ENCODE measurements around the gene SUSD3. TPM values are rescaled to one million over a fixed set of nuclear protein-coding genes. Genes with fewer than 3 reads are reported as not detected.
A peak's percentile ranks its signal among the peaks of the same experiment; 100 is the strongest.
"Not testable (repeated sequence)": the region's sequence is repeated elsewhere in the genome, so short reads cannot be mapped to it uniquely, and the experiment has no call there.

Gene SUSD3
- 1.3 TPM in 2 replicates for total RNA-seq (2012; rRNA removed)

DNA sequence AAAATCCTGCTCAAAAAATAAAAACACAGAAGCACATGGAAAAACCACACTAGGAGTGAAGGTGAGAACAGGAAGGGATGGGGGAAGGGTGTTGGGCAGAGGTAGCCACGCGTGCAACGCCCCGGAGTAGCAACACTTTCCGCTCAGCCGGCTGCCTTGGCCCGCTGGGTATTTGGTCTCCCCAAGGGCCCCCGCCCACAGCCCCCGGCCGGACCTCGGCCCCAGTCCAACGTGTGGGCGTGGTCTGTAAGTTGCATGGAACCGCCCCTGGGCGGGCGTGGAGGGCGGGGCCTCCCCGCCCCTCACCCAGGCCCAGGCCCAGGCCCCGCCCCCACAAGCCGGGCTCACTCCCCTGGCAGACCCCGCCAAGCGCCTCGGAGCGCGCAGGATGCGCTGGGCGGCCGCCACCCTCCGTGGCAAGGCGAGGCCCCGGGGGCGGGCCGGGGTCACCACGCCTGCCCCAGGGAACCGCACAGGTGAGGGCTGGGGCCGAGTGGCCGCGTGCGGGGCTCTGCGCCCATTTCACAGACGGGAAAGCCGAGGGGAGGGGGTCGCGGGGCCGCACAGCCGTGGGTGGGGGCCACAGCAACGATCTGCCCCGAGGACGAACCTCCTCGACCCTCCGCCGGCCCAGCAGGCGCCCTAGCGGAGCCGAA is at the start of gene SUSD3:
Gene SUSD3, plus strand, starts transcription at position 347 of the 656 bp plus-strand sequence. Its CDS starts 42 bp downstream, at position 389.
- Histone ChIP-seq H3K9me3 (replicated peaks; ENCODE audit: low read length) (no peaks in the 10 kb centered on the region), H3K4me1 (ENCODE audit: control insufficient read depth, insufficient read depth, low read length) (peaks cover 8% of the 10 kb centered on the region), H3K27me3 (ENCODE audit: control insufficient read depth, insufficient read depth, low read length) (peaks cover 7% of the 10 kb centered on the region), H3K9ac (ENCODE audit: low read depth, low read length) (no peak within 1 kb of the TSS), H3K4me3 (ENCODE audit: low read length) (no peak within 1 kb of the TSS), H3K4me2 (ENCODE audit: low read length) (peak within 1 kb of the TSS; percentile 64), H3K36me3 (ENCODE audit: insufficient read depth, low read length) (no peaks in the 10 kb centered on the region)

DNA sequence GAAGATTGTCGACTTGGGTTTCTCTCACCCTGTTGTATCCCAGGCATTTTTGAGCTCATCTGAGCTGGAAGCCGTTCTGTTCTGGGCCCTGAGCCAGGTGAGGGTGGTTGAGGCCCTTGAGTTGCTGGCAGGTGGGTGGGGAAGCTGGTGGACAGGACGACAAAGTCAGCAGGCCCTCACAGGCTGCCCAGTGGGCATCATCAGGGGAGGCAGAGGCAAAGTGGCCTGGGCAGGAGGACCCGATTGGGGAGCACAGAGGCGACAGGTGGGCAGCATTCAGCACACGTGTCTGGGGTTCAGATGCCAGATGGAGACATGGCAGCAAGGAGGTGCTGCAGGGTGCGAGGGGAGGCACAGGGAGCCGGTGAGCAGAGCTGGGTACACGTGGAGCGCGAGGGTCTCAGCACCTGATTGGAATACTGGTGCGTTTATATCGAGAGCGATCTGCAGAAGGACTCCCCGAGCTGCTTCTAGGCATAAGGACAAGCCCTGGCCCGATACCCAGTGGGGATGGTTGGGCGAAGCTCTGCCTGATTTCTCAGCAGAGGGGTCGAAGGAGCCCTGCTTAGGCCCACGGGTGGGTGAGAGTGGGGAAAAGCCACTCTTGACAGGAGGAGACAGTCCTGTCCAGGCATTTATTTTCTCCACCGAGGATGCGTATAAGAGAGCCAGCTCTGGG is 49.0 kb upstream of the SUSD3 start:
- H3K27me3 ChIP-seq (ENCODE audit: control insufficient read depth, insufficient read depth, low read length) = peaks cover under 1% of the 10 kb centered on the region
- H3K9ac ChIP-seq (ENCODE audit: low read depth, low read length) = no peak overlapping the region
- H3K4me3 ChIP-seq (ENCODE audit: low read length) = no peak overlapping the region
- H3K36me3 ChIP-seq (ENCODE audit: insufficient read depth, low read length) = no peaks in the 10 kb centered on the region
- no peaks in the 10 kb centered on the region for H3K9me3 ChIP-seq (replicated peaks; ENCODE audit: low read length)
- H3K4me2 ChIP-seq (ENCODE audit: low read length) = no peak overlapping the region
- H3K4me1 ChIP-seq (ENCODE audit: control insufficient read depth, insufficient read depth, low read length) = no peaks in the 10 kb centered on the region

DNA sequence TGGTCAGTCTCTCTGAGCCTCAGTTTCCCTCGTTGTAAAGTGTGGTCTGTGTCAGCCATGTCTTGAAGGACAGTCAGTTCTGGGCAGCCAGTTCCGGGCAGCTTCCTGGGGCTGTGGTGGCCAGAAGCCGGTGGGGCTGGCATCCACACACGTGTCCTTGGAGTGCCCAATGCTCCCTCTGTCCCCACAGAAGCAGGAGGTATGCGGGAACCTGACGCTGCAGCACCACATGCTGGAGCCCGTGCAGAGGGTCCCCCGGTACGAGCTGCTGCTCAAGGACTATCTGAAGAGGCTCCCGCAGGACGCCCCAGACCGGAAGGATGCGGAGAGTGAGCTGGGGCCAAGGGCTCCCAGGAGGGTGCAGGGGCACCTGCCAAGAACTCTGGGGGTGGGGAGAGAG is 48.4 kb upstream of the SUSD3 start:
- no peaks in the 10 kb centered on the region for H3K27me3 ChIP-seq (ENCODE audit: control insufficient read depth, insufficient read depth, low read length)
- H3K4me3 ChIP-seq (ENCODE audit: low read length) = no peak overlapping the region
- H3K36me3 ChIP-seq (ENCODE audit: insufficient read depth, low read length) = no peaks in the 10 kb centered on the region
- no peak overlapping the region for H3K4me2 ChIP-seq (ENCODE audit: low read length)
- H3K4me1 ChIP-seq (ENCODE audit: control insufficient read depth, insufficient read depth, low read length) = no peaks in the 10 kb centered on the region
- H3K9me3 ChIP-seq (replicated peaks; ENCODE audit: low read length) = no peaks in the 10 kb centered on the region
- no peak overlapping the region for H3K9ac ChIP-seq (ENCODE audit: low read depth, low read length)

- Histone ChIP-seq H3K4me1 (ENCODE audit: control insufficient read depth, insufficient read depth, low read length) (no peaks in the 10 kb centered on the region), H3K9me3 (replicated peaks; ENCODE audit: low read length) (no peaks in the 10 kb centered on the region), H3K36me3 (ENCODE audit: insufficient read depth, low read length) (no peaks in the 10 kb centered on the region), H3K4me3 (ENCODE audit: low read length) (no peak overlapping the region), H3K9ac (ENCODE audit: low read depth, low read length) (no peak overlapping the region), H3K27me3 (ENCODE audit: control insufficient read depth, insufficient read depth, low read length) (no peaks in the 10 kb centered on the region), H3K4me2 (ENCODE audit: low read length) (no peak overlapping the region)
Observed at GRCh38 chr9:93010704-93011103, 47.8 kb upstream of the SUSD3 start.

- Histone ChIP-seq H3K4me1 (ENCODE audit: control insufficient read depth, insufficient read depth, low read length) (no peaks in the 10 kb centered on the region), H3K27me3 (ENCODE audit: control insufficient read depth, insufficient read depth, low read length) (no peaks in the 10 kb centered on the region), H3K4me2 (ENCODE audit: low read length) (no peak overlapping the region), H3K36me3 (ENCODE audit: insufficient read depth, low read length) (no peaks in the 10 kb centered on the region), H3K4me3 (ENCODE audit: low read length) (no peak overlapping the region), H3K9ac (ENCODE audit: low read depth, low read length) (no peak overlapping the region), H3K9me3 (replicated peaks; ENCODE audit: low read length) (no peaks in the 10 kb centered on the region)
Observed at GRCh38 chr9:93011114-93011513, 47.4 kb upstream of the SUSD3 start.

DNA sequence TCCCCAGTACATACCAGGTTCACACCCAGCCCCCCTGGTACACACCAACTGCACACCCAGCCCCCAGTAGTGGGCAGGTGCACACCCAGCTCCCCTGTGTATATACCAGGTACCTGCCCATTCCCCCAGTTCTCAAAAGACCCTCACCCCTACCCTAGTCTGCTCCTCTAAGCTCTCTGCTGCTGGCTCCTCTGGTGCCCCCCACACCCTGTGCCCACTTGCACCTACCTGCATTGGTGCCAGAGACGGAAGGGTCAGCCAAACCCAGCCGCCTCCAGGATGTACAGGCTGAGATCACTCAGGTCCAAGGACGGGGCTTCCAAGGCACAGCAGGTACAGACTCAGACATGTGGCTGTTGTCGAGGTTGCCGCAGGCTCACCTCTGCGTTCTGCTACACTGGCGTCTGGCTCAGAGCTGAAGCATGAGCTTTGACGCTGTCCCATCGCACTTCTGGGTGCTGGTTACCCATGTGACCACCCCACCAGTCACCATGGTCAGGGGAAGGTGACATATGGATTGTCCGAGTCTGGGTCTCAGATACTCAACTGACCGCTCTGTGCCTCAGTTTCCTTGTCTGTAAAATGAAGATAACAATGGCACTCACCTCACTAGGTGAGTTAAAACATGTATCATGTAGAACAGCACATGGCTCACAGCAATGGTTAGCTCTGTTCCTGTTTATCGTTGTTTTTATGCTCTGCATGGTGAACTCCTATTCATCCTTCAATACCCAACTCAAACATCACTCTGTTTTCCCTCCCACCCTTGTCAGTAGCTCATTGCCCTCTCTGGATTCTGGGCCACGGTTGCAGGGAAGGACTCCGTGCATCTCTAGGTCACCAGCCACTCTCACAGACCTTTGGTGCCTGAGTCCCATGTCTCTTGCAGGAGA is 45.3 kb upstream of the SUSD3 start:
- no peaks in the 10 kb centered on the region for H3K4me1 ChIP-seq (ENCODE audit: control insufficient read depth, insufficient read depth, low read length)
- no peak overlapping the region for H3K4me3 ChIP-seq (ENCODE audit: low read length)
- no peaks in the 10 kb centered on the region for H3K9me3 ChIP-seq (replicated peaks; ENCODE audit: low read length)
- H3K36me3 ChIP-seq (ENCODE audit: insufficient read depth, low read length) = no peaks in the 10 kb centered on the region
- H3K27me3 ChIP-seq (ENCODE audit: control insufficient read depth, insufficient read depth, low read length) = peaks cover 4% of the 10 kb centered on the region
- no peak overlapping the region for H3K4me2 ChIP-seq (ENCODE audit: low read length)
- H3K9ac ChIP-seq (ENCODE audit: low read depth, low read length) = no peak overlapping the region

- H3K9me3 ChIP-seq (replicated peaks; ENCODE audit: low read length) = no peaks in the 10 kb centered on the region
- no peak overlapping the region for H3K4me3 ChIP-seq (ENCODE audit: low read length)
- H3K4me1 ChIP-seq (ENCODE audit: control insufficient read depth, insufficient read depth, low read length) = no peaks in the 10 kb centered on the region
- no peak overlapping the region for H3K4me2 ChIP-seq (ENCODE audit: low read length)
- H3K27me3 ChIP-seq (ENCODE audit: control insufficient read depth, insufficient read depth, low read length) = peaks cover 4% of the 10 kb centered on the region
- no peak overlapping the region for H3K9ac ChIP-seq (ENCODE audit: low read depth, low read length)
- no peaks in the 10 kb centered on the region for H3K36me3 ChIP-seq (ENCODE audit: insufficient read depth, low read length)
Observed at GRCh38 chr9:93013856-93014582, 44.5 kb upstream of the SUSD3 start.

DNA sequence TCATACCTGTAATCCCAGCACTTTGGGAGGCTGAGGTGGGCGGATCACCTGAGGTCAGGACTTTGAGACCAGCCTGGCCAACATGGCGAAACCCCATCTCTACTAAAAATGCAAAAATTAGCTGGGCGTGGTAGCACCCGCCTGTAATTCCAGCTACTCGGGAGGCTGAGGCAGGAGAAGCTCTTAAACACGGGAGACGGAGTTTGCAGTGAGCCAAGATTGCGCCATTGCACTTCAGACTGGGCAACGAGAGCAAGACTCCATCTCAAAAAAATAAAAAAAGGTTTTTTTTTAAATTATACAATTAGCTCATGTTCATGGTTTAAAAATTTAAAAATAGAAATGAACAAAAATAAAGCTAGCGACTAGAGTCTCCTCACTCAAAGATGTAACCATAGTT is 43.3 kb upstream of the SUSD3 start:
- H3K9me3 ChIP-seq (replicated peaks; ENCODE audit: low read length); H3K4me1 ChIP-seq (ENCODE audit: control insufficient read depth, insufficient read depth, low read length); H3K36me3 ChIP-seq (ENCODE audit: insufficient read depth, low read length); H3K9ac ChIP-seq (ENCODE audit: low read depth, low read length); H3K27me3 ChIP-seq (ENCODE audit: control insufficient read depth, insufficient read depth, low read length); H3K4me3 ChIP-seq (ENCODE audit: low read length); H3K4me2 ChIP-seq (ENCODE audit: low read length): not testable (repeated sequence)

DNA sequence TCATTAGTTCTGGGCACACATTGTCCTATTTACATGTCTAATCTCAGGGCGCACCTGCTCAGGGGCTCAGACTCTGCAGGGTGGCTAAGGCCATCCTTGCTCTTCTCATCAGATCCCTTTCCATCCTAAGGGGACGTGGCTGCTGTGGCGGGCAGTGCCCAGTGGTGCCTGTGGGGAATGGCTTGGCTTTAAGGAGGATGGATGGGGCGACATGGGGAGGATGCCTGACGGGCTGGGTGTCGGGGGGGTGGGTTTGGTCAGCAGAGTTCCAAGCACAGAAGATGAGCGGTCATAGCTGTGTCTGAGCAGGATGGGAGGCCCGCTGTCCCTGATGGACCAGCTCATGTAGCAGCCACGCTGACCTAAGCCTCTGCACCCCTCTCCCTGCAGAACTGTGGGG is 40.9 kb upstream of the SUSD3 start:
- no peaks in the 10 kb centered on the region for H3K4me1 ChIP-seq (ENCODE audit: control insufficient read depth, insufficient read depth, low read length)
- no peaks in the 10 kb centered on the region for H3K36me3 ChIP-seq (ENCODE audit: insufficient read depth, low read length)
- H3K4me2 ChIP-seq (ENCODE audit: low read length) = no peak overlapping the region
- H3K4me3 ChIP-seq (ENCODE audit: low read length) = no peak overlapping the region
- H3K27me3 ChIP-seq (ENCODE audit: control insufficient read depth, insufficient read depth, low read length) = peaks cover 4% of the 10 kb centered on the region
- no peak overlapping the region for H3K9ac ChIP-seq (ENCODE audit: low read depth, low read length)
- no peaks in the 10 kb centered on the region for H3K9me3 ChIP-seq (replicated peaks; ENCODE audit: low read length)

DNA sequence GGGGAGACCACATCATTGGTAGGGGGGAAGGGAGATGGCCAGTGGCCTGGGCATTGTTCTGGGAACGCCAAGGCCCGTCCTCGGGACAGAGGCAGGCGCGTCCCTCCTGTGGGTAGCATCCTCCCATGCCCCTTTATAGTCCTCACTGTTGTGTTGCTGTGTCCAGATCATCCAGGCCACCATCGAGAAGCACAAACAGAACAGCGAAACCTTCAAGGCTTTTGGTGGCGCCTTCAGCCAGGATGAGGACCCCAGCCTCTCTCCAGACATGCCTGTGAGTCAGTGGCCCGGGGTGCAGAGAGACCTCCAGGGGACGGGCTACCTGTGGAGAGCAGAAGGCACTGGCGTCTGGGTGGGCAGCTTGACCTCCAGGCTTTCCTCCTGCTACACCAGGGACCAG is 38.4 kb upstream of the SUSD3 start:
- H3K36me3 ChIP-seq (ENCODE audit: insufficient read depth, low read length) = no peaks in the 10 kb centered on the region
- H3K4me3 ChIP-seq (ENCODE audit: low read length) = no peak overlapping the region
- no peak overlapping the region for H3K9ac ChIP-seq (ENCODE audit: low read depth, low read length)
- no peaks in the 10 kb centered on the region for H3K9me3 ChIP-seq (replicated peaks; ENCODE audit: low read length)
- peaks cover 4% of the 10 kb centered on the region for H3K27me3 ChIP-seq (ENCODE audit: control insufficient read depth, insufficient read depth, low read length)
- no peak overlapping the region for H3K4me2 ChIP-seq (ENCODE audit: low read length)
- H3K4me1 ChIP-seq (ENCODE audit: control insufficient read depth, insufficient read depth, low read length) = no peaks in the 10 kb centered on the region

Data from skeletal muscle satellite cell (primary cell).